IMR-90 (cell line): ENCODE results near the gene RIPOR3. TPM values are rescaled to one million over a fixed set of nuclear protein-coding genes. Genes with fewer than 3 reads are reported as not detected.
A peak's percentile ranks its signal among the peaks of the same experiment; 100 is the strongest.

Experiments
- ATAC-seq: fragments of 200-7000 bp; cut with Tn5 transposase; 2 replicates; pipeline ENCODE4 v1.9.1; 2020; ENCODE audit warnings: low read depth, mild to moderate bottlenecking, moderate library complexity
- BruUV-seq: library from RNA; stranded (reverse); fragments of 400-500 nt; replicated peaks from 2 replicates; lab custom pipeline; 2021; lab: Mats Ljungman, UMichigan
- CTCF ChIA-PET: fragments of 300-600 bp; formaldehyde crosslinking; extraction: SDS; loops from one replicate; lab custom pipeline; 2021; ENCODE audit warnings: antibody characterized with exemption; lab: Yijun Ruan, JAX
- POLR2A ChIA-PET: fragments of 300-600 bp; sonication (Branson Sonifier 250); formaldehyde crosslinking; loops from one replicate; lab custom pipeline; 2022; ENCODE audit warnings: antibody characterized with exemption; ENCODE audit not compliant: unreplicated experiment; lab: Charles Lee
- DNase-seq: peaks from one replicate; pipeline ENCODE4 v3.0.0; 2013
- H2AFZ ChIP-seq: replicated peaks from 2 replicates; pipeline ENCODE3; 2013; ENCODE audit warnings: low read length, mild to moderate bottlenecking; ENCODE audit not compliant: poor library complexity
- H2AK5ac ChIP-seq: 2 replicates; pipeline ENCODE4 v1.6.1; 2013; ENCODE audit warnings: low read depth, low read length, inconsistent platforms
- H2AK9ac ChIP-seq: replicated peaks from 2 replicates; pipeline ENCODE3; 2013; ENCODE audit warnings: mild to moderate bottlenecking, low read depth, low read length, moderate library complexity; ENCODE audit not compliant: poor library complexity
- H2BK120ac ChIP-seq: 2 replicates; pipeline ENCODE4 v1.6.1; 2013; ENCODE audit warnings: low read depth, low read length, inconsistent platforms
- H2BK15ac ChIP-seq: 3 replicates; pipeline ENCODE4 v1.6.1; 2013; ENCODE audit warnings: low read depth, low read length, inconsistent platforms
- H2BK20ac ChIP-seq: 2 replicates; pipeline ENCODE4 v1.6.1; 2013; ENCODE audit warnings: low read depth, mild to moderate bottlenecking, inconsistent platforms, low read length, moderate library complexity
- H2BK5ac ChIP-seq: 2 replicates; pipeline ENCODE4 v1.6.1; 2013; ENCODE audit warnings: mild to moderate bottlenecking, low read depth, low read length, inconsistent platforms; ENCODE audit not compliant: poor library complexity, severe bottlenecking
- H3K14ac ChIP-seq: replicated peaks from 2 replicates; pipeline ENCODE4 v1.6.1; 2013; ENCODE audit warnings: low read depth, low read length, inconsistent platforms
- H3K18ac ChIP-seq: 2 replicates; pipeline ENCODE4 v1.6.1; 2013; ENCODE audit warnings: low read depth, low read length, control low read depth
- H3K23ac ChIP-seq: 2 replicates; pipeline ENCODE4 v1.6.1; 2013; ENCODE audit warnings: low read depth, low read length, inconsistent platforms
- H3K27ac ChIP-seq: 2 replicates; pipeline ENCODE4 v1.5.1; 2013; ENCODE audit warnings: mild to moderate bottlenecking, control low read depth, low read length; ENCODE audit not compliant: insufficient read depth
- H3K27me3 ChIP-seq: 2 replicates; pipeline ENCODE4 v1.6.1; 2013; ENCODE audit warnings: low read length; ENCODE audit not compliant: control insufficient read depth, insufficient read depth
- H3K36me3 ChIP-seq: 2 replicates; pipeline ENCODE4 v1.6.1; 2013; ENCODE audit warnings: low read length, mixed read lengths; ENCODE audit not compliant: control insufficient read depth, insufficient read depth
- H3K4ac ChIP-seq: 2 replicates; pipeline ENCODE4 v1.6.1; 2013; ENCODE audit warnings: low read depth, low read length, inconsistent platforms
- H3K4me1 ChIP-seq: 2 replicates; pipeline ENCODE4 v1.6.1; 2013; ENCODE audit warnings: low read length, mixed read lengths; ENCODE audit not compliant: control insufficient read depth, insufficient read depth
- H3K4me2 ChIP-seq: 2 replicates; pipeline ENCODE4 v1.6.1; 2013; ENCODE audit warnings: low read depth, mild to moderate bottlenecking, control low read depth, low read length, moderate library complexity
- H3K4me3 ChIP-seq: 2 replicates; pipeline ENCODE4 v1.5.1; 2013; ENCODE audit warnings: low read depth, mild to moderate bottlenecking, control low read depth, low read length, moderate library complexity; ENCODE audit not compliant: insufficient read depth
- H3K56ac ChIP-seq: 2 replicates; pipeline ENCODE4 v1.6.1; 2013; ENCODE audit warnings: low read length, inconsistent platforms; ENCODE audit not compliant: insufficient read depth; ENCODE audit errors: extremely low read depth
- H3K79me1 ChIP-seq, 2 experiments: 2 replicates each; pipeline ENCODE4 v1.6.1; 2013; ENCODE audit warnings: low read length in 2 of 2, inconsistent platforms in 1 of 2, low read depth in 1 of 2
- H3K9ac ChIP-seq: 2 replicates; pipeline ENCODE4 v1.6.1; 2013; ENCODE audit warnings: low read depth, low read length, control low read depth
- H3K9me1 ChIP-seq: 2 replicates; pipeline ENCODE4 v1.6.1; 2013; ENCODE audit warnings: low read length, inconsistent platforms; ENCODE audit not compliant: insufficient read depth
- H3K9me3 ChIP-seq: 2 replicates; pipeline ENCODE4 v1.6.1; 2013; ENCODE audit warnings: low read length; ENCODE audit not compliant: control insufficient read depth, insufficient read depth
- H4K20me1 ChIP-seq: 2 replicates; pipeline ENCODE4 v1.6.1; 2013; ENCODE audit warnings: low read length, inconsistent platforms; ENCODE audit not compliant: insufficient read depth
- H4K5ac ChIP-seq: 2 replicates; pipeline ENCODE4 v1.6.1; 2013; ENCODE audit warnings: mild to moderate bottlenecking, low read depth, low read length, control low read depth
- H4K8ac ChIP-seq, 2 experiments: 2 replicates each; pipeline ENCODE4 v1.6.1; 2013; ENCODE audit warnings: low read depth in 2 of 2, low read length in 2 of 2, control low read depth in 1 of 2, inconsistent platforms in 1 of 2
- H4K91ac ChIP-seq: 2 replicates; pipeline ENCODE4 v1.6.1; 2013; ENCODE audit warnings: low read depth, low read length, inconsistent platforms; ENCODE audit not compliant: insufficient read depth
- BHLHE40 ChIP-seq: fragments of 150-350 bp; IDR thresholded peaks from 2 replicates; pipeline ENCODE4 v1.6.1; 2016; ENCODE audit warnings: mild to moderate bottlenecking, low read depth, low read length
- CEBPB ChIP-seq: IDR thresholded peaks from 2 replicates; pipeline ENCODE4 v1.6.1; 2012; ENCODE audit warnings: low read depth, low read length, improper control_type of control experiment
- CHD1 ChIP-seq: IDR thresholded peaks from 2 replicates; pipeline ENCODE4 v1.6.1; 2012; ENCODE audit warnings: low read depth, low read length, improper control_type of control experiment
- CTCF ChIP-seq: conservative IDR thresholded peaks from 2 replicates; pipeline ENCODE4 v1.5.1; 2012; ENCODE audit warnings: mild to moderate bottlenecking, low read depth, low read length, improper control_type of control experiment
- ELK1 ChIP-seq: fragments of 150-350 bp; IDR thresholded peaks from 2 replicates; pipeline ENCODE4 v1.6.1; 2016; ENCODE audit warnings: low read depth, mild to moderate bottlenecking, low read length, moderate library complexity, borderline replicate concordance
- MAFK ChIP-seq: IDR thresholded peaks from 2 replicates; pipeline ENCODE4 v1.6.1; 2012; ENCODE audit warnings: low read depth, low read length, improper control_type of control experiment
- MAZ ChIP-seq: IDR thresholded peaks from 2 replicates; pipeline ENCODE4 v1.6.1; 2012; ENCODE audit warnings: low read depth, mild to moderate bottlenecking, low read length, improper control_type of control experiment, moderate library complexity, borderline replicate concordance
- MXI1 ChIP-seq: IDR thresholded peaks from 2 replicates; pipeline ENCODE4 v1.6.1; 2012; ENCODE audit warnings: low read depth, mild to moderate bottlenecking, low read length, moderate library complexity, borderline replicate concordance
- NFE2L2 ChIP-seq: fragments of 150-350 bp; IDR thresholded peaks from 2 replicates; pipeline ENCODE4 v1.6.1; 2016; ENCODE audit warnings: low read depth, mild to moderate bottlenecking, low read length
- POLR2A ChIP-seq: IDR thresholded peaks from 2 replicates; pipeline ENCODE4 v1.6.1; 2012; ENCODE audit warnings: mild to moderate bottlenecking, low read depth, low read length
- RAD21 ChIP-seq: IDR thresholded peaks from 2 replicates; pipeline ENCODE4 v1.6.1; 2012; ENCODE audit warnings: low read length, improper control_type of control experiment
- RFX5 ChIP-seq: IDR thresholded peaks from 2 replicates; pipeline ENCODE4 v1.8.0; 2012; ENCODE audit warnings: low read depth, mild to moderate bottlenecking, low read length, moderate library complexity
- SMC3 ChIP-seq: fragments of 150-350 bp; IDR thresholded peaks from 2 replicates; pipeline ENCODE4 v1.6.1; 2016; ENCODE audit warnings: low read depth, mild to moderate bottlenecking, antibody characterized with exemption, low read length, moderate library complexity
- USF2 ChIP-seq: fragments of 150-350 bp; IDR thresholded peaks from 2 replicates; pipeline ENCODE4 v1.6.1; 2017; ENCODE audit warnings: mild to moderate bottlenecking, antibody characterized with exemption, low read length, low read depth
- WGBS, 2 experiments: methylation state at CpG; one replicate each; pipeline versions ENCODE4 v1.1.5 to v1.1.7; 2013; ENCODE audit warnings: missing lambda C conversion rate in 2 of 2; ENCODE audit not compliant: insufficient read length in 1 of 2; ENCODE audit errors: extremely low coverage in 2 of 2; 5-methylcytosine and 5-hydroxymethylcytosine counted together
- dilution Hi-C: fragments of 300-500 bp; cut with HindIII; formaldehyde crosslinking; loops from one replicate; pipeline ENCODE4 v1.14.3; 2018; ENCODE audit warnings: low sequenced_read_pairs; ENCODE audit not compliant: unreplicated experiment
- in situ Hi-C: fragments of 300-500 bp; cut with MboI; formaldehyde crosslinking; loops from 3 replicates; pipeline ENCODE4 v1.14.3; 2019; ENCODE audit warnings: low sequenced_read_pairs, inconsistent platforms, mixed read lengths
- intact Hi-C: fragments of 100-400 bp; cut with micrococcal nuclease; formaldehyde crosslinking; loops from 2 replicates; pipeline ENCODE4 v1.10.0; 2022
- polyA plus RNA-seq, 3 experiments: library from polyadenylated mRNA; depleted of rRNA; stranded (reverse); fragments of >200 nt; gene quantifications; 2 replicates each; pipeline ENCODE4 v1.2.3, GENCODE V29; 2012; ENCODE audit warnings: low replicate concordance in 1 of 3
- total RNA-seq: library from RNA; depleted of rRNA; stranded (reverse); fragments of >200 nt; gene quantifications from 2 replicates; pipeline ENCODE4 v1.2.3, GENCODE V29; 2012

Gene RIPOR3
- total and polyA plus RNA-seq, 2 of the 4 experiments (the other 2 are of a cell fraction), result 0.54 to 1.7 TPM

DNA sequence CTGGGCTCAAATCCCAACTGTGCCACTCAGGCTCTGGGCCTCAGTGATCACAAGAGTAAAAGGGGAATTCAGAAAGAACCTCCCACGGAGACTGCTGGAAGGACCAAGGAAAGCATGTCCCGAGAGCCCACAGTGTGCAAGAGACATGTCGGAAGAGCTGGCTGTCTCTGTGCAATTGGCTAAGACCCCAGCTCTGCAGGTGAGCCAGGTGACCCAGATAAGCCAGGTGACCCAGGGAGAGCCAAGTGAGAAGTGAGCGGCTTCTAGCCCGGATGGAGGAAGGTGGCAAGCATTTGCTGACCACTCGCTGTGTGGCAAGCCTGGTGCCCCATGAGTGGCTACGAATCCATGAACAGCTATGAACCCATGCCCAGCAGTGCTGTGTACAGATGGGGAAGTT, 59.1 kb downstream of the RIPOR3 start:
- intact Hi-C loops, result no loop called here
- H4K5ac ChIP-seq, result no peak overlapping the region
- dilution Hi-C loops, result no loop called here
- peaks cover 4 to 43% of the 10 kb centered on the region in 2 experiments; a peak in 3 of 4 replicates for H3K79me1 ChIP-seq
- peak overlapping the region; percentile 45; the same call in 1 of the 2 replicates for H3K4ac ChIP-seq
- H2BK15ac ChIP-seq, result peak overlapping the region; percentile 28; the same call in 1 of the 3 replicates
- H4K91ac ChIP-seq, result peak overlapping the region; percentile 19; the same call in 1 of the 2 replicates
- no peak overlapping the region for H3K4me2 ChIP-seq
- no peaks in the 10 kb centered on the region for H4K20me1 ChIP-seq
- H2BK5ac ChIP-seq, result no peak overlapping the region
- no peak overlapping the region for H3K4me3 ChIP-seq
- in situ Hi-C loops, result loop anchor here (5.0 kb wide), 1 partner anchor 110 kb away; no protein-coding TSS in a partner anchor
- no peak overlapping the region for H3K18ac ChIP-seq
- BruUV-seq, result no TSS peak
- WGBS, 2 experiments, result 93% methylated on average over 5 of the region's 7 CpGs; no CpG with 5 or more reads in 1 of the 2 experiments
- H2BK120ac ChIP-seq, result peak overlapping the region; percentile 36; the same call in 1 of the 2 replicates
- H3K9me1 ChIP-seq, result peaks cover 14% of the 10 kb centered on the region
- H3K56ac ChIP-seq, result no peak overlapping the region
- peak overlapping the region; percentile 5 for H2AK9ac ChIP-seq
- H3K14ac ChIP-seq, result peak overlapping the region; percentile 25; the same call in 1 of the 2 replicates
- no peak overlapping the region for H3K23ac ChIP-seq
- TF ChIP-seq NFE2L2 (no peak), MXI1 (no peak), RFX5 (no peak), MAZ (no peak), CHD1 (no peak), SMC3 (no peak), BHLHE40 (no peak), CEBPB (no peak), POLR2A (no peak), ELK1 (no peak), CTCF (no peak), USF2 (no peak), RAD21 (no peak), MAFK (no peak)
- POLR2A ChIA-PET, result no interaction called here
- ATAC-seq, result no peak
- no peak for DNase-seq
- H3K4me1 ChIP-seq, result peaks cover 16% of the 10 kb centered on the region
- H2AFZ ChIP-seq, result peak overlapping the region; percentile 27
- H3K27me3 ChIP-seq, result no peaks in the 10 kb centered on the region
- H3K36me3 ChIP-seq, result no peaks in the 10 kb centered on the region
- peak overlapping the region; percentile 58; the same call in 1 of the 2 replicates for H2AK5ac ChIP-seq
- no peak overlapping the region for H3K9ac ChIP-seq
- no peak overlapping the region; a peak in 1 of 4 replicates for H4K8ac ChIP-seq
- CTCF ChIA-PET, result no interaction called here
- no peaks in the 10 kb centered on the region for H3K9me3 ChIP-seq
- H3K27ac ChIP-seq, result no peak overlapping the region
- H2BK20ac ChIP-seq, result no peak overlapping the region; the same call in 1 of the 2 replicates
